Measurements from ENCODE around the gene PBX3. TPM values are rescaled to one million over a fixed set of nuclear protein-coding genes. Genes with fewer than 3 reads are reported as not detected.
A peak's percentile ranks its signal among the peaks of the same experiment; 100 is the strongest.

Gene PBX3
- total and polyA plus RNA-seq, 2 donors (not counting 1 experiment from before 2014, with no cell fraction given): 15.5 to 39.0 TPM

GRCh38 chr9:125744616-125745015 is 2.6 kb upstream of the PBX3 start:
- POLR2A ChIA-PET: no interaction called here
- ATAC-seq (ENCODE audit: low read depth): no peak
- Mint-ChIP-seq H3K4me3 (peak overlapping the region; percentile 97), H3K27ac (no peak overlapping the region), H3K9me3 (ENCODE audit: insufficient read depth) (no peaks in the 10 kb centered on the region), H3K4me1 (peaks cover 24% of the 10 kb centered on the region), H3K27me3 (no peaks in the 10 kb centered on the region)
- no peaks in the 10 kb centered on the region for H3K9me3 ChIP-seq (ENCODE audit: control extremely low read depth in 1 of 3, control insufficient read depth in 2 of 3, insufficient read depth in 1 of 3, low read length in 2 of 3)
- peaks cover 13 to 15% of the 10 kb centered on the region in 2 donors for H3K4me1 ChIP-seq (ENCODE audit: control insufficient read depth in 2 of 2, insufficient read depth in 2 of 2, low read length in 2 of 2)
- intact Hi-C loops (cut with micrococcal nuclease): loop anchor here (5.0 kb wide), 6 partner anchors 112 to 978 kb away; partner anchors contain the start of gene GOLGA1
- H3K4me2 ChIP-seq (replicated peaks; ENCODE audit: low read depth, low read length, poor library complexity, severe bottlenecking): no peak overlapping the region
- WGBS (ENCODE audit: insufficient coverage): no CpG with 5 or more reads among the region's 5 CpGs
- no peak overlapping the region for H3K9ac ChIP-seq (ENCODE audit: low read length)
- H3K79me2 ChIP-seq (ENCODE audit: control insufficient read depth, insufficient read depth, low read length): peaks cover 14% of the 10 kb centered on the region
- H3K27me3 ChIP-seq (replicated peaks in 1 of 4; ENCODE audit: control extremely low read depth in 1 of 4, control insufficient read depth in 3 of 4, insufficient read depth in 4 of 4, low read length in 3 of 4): no peaks in the 10 kb centered on the region
- no peaks in the 10 kb centered on the region for H4K20me1 ChIP-seq (ENCODE audit: control insufficient read depth, insufficient read depth, low read length, poor library complexity, severe bottlenecking)
- H3K27ac ChIP-seq (ENCODE audit: low read length in 2 of 2): no peak overlapping the region
- CTCF ChIA-PET: interaction anchor here (1.9 kb wide), 1 partner anchor 98 kb away, joined by 5 read pairs; no protein-coding TSS in a partner anchor
- no peak overlapping the region for H2AFZ ChIP-seq (ENCODE audit: insufficient read depth, low read depth, low read length, poor library complexity, severe bottlenecking)
- DNase-seq: no peak
- no peak overlapping the region for H3K4me3 ChIP-seq (ENCODE audit: control extremely low read depth in 1 of 5, extremely low read depth in 1 of 5, insufficient read depth in 1 of 5, low read depth in 2 of 5, low read length in 4 of 5)
- TF ChIP-seq, protein P1, sequence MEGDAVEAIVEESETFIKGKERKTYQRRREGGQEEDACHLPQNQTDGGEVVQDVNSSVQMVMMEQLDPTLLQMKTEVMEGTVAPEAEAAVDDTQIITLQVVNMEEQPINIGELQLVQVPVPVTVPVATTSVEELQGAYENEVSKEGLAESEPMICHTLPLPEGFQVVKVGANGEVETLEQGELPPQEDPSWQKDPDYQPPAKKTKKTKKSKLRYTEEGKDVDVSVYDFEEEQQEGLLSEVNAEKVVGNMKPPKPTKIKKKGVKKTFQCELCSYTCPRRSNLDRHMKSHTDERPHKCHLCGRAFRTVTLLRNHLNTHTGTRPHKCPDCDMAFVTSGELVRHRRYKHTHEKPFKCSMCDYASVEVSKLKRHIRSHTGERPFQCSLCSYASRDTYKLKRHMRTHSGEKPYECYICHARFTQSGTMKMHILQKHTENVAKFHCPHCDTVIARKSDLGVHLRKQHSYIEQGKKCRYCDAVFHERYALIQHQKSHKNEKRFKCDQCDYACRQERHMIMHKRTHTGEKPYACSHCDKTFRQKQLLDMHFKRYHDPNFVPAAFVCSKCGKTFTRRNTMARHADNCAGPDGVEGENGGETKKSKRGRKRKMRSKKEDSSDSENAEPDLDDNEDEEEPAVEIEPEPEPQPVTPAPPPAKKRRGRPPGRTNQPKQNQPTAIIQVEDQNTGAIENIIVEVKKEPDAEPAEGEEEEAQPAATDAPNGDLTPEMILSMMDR (IDR thresholded peaks at IDR 0.05): no peak
- TF ChIP-seq EZH2 (IDR thresholded peaks at IDR 0.05; ENCODE audit: borderline replicate concordance, insufficient read depth, low read depth, low read length, poor library complexity, severe bottlenecking): no peak
- H3K36me3 ChIP-seq (replicated peaks in 1 of 2; ENCODE audit: control extremely low read depth in 1 of 2, control insufficient read depth in 1 of 2, extremely low read depth in 1 of 2, insufficient read depth in 2 of 2, low read length in 1 of 2): no peaks in the 10 kb centered on the region

GRCh38 chr9:125745018-125745417 is 2.2 kb upstream of the PBX3 start:
- peak overlapping the region; percentile 97 for H3K27ac Mint-ChIP-seq
- DNase-seq: no peak
- peaks cover 27% of the 10 kb centered on the region for H3K4me1 Mint-ChIP-seq
- Histone ChIP-seq H3K4me2 (replicated peaks; ENCODE audit: low read depth, low read length, poor library complexity, severe bottlenecking) (no peak overlapping the region), H3K36me3 (replicated peaks in 1 of 2; ENCODE audit: control extremely low read depth in 1 of 2, control insufficient read depth in 1 of 2, extremely low read depth in 1 of 2, insufficient read depth in 2 of 2, low read length in 1 of 2) (no peaks in the 10 kb centered on the region), H2AFZ (ENCODE audit: insufficient read depth, low read depth, low read length, poor library complexity, severe bottlenecking) (no peak overlapping the region), H3K4me3 (ENCODE audit: control extremely low read depth in 1 of 5, extremely low read depth in 1 of 5, insufficient read depth in 1 of 5, low read depth in 2 of 5, low read length in 4 of 5) (no peak overlapping the region), H3K27me3 (replicated peaks in 1 of 4; ENCODE audit: control extremely low read depth in 1 of 4, control insufficient read depth in 3 of 4, insufficient read depth in 4 of 4, low read length in 3 of 4) (no peaks in the 10 kb centered on the region), H3K9ac (ENCODE audit: low read length) (no peak overlapping the region), H3K27ac (ENCODE audit: low read length in 2 of 2) (no peak overlapping the region), H3K79me2 (ENCODE audit: control insufficient read depth, insufficient read depth, low read length) (peaks cover 16% of the 10 kb centered on the region), H4K20me1 (ENCODE audit: control insufficient read depth, insufficient read depth, low read length, poor library complexity, severe bottlenecking) (no peaks in the 10 kb centered on the region), H3K9me3 (ENCODE audit: control extremely low read depth in 1 of 3, control insufficient read depth in 2 of 3, insufficient read depth in 1 of 3, low read length in 2 of 3) (no peaks in the 10 kb centered on the region), H3K4me1 (ENCODE audit: control insufficient read depth in 2 of 2, insufficient read depth in 2 of 2, low read length in 2 of 2) (peaks cover 16% of the 10 kb centered on the region in 2 donors)
- H3K4me3 Mint-ChIP-seq: peak overlapping the region; percentile 97
- no peak for ATAC-seq (ENCODE audit: low read depth)
- ChIA-PET POLR2A (interaction anchor here (1.5 kb wide), 1 partner anchor 38 kb away, joined by 11 read pairs; the partner anchor contains the start of gene MAPKAP1), CTCF (interaction anchor here (1.0 to 1.9 kb wide), 2 partner anchors 99 to 746 kb away, joined by 4 to 5 read pairs; no protein-coding TSS in a partner anchor)
- no CpG with 5 or more reads among the region's 1 CpG for WGBS (ENCODE audit: insufficient coverage)
- no peaks in the 10 kb centered on the region for H3K27me3 Mint-ChIP-seq
- intact Hi-C loops (cut with micrococcal nuclease): loop anchor here (5.0 kb wide), 6 partner anchors 113 to 977 kb away; partner anchors contain the start of gene GOLGA1
- TF ChIP-seq, protein P1 (IDR thresholded peaks at IDR 0.05): no peak
- no peak for TF ChIP-seq EZH2 (IDR thresholded peaks at IDR 0.05; ENCODE audit: borderline replicate concordance, insufficient read depth, low read depth, low read length, poor library complexity, severe bottlenecking)
- H3K9me3 Mint-ChIP-seq (ENCODE audit: insufficient read depth): no peaks in the 10 kb centered on the region

Measured in B cell (primary cell).